Bone marrow (tissue), 2 donors: ENCODE data around the gene PLD3.

Experiments used
- DNase-seq, 2 donors: peaks; one replicate each; lab custom pipeline; 2025; lab: John Stamatoyannopoulos, UW

Gene PLD3

GRCh38 chr19:40348125-40348913 is at the start of gene PLD3, which contains the start of gene C19orf47:
Gene PLD3, plus strand, starts transcription at chr19:40348695. Its CDS starts 17,789 bp downstream, at chr19:40366484.
Gene C19orf47, minus strand, starts transcription at chr19:40348397. Its CDS starts 6,540 bp downstream, at chr19:40341857.
- DNase-seq, result peak; percentile 84 to 98

- no peak for DNase-seq
These were observed 47.8 kb upstream of the PLD3 start for GRCh38 chr19:40300668-40301067.

- no peak for DNase-seq
These were observed 46.1 kb upstream of the PLD3 start for GRCh38 chr19:40302224-40303011.

GRCh38 chr19:40303765-40304164 is 44.7 kb upstream of the PLD3 start:
- no peak for DNase-seq

- DNase-seq, result no peak
These were observed 44.2 kb upstream of the PLD3 start for GRCh38 chr19:40304306-40304705.

GRCh38 chr19:40305403-40305802 is 43.1 kb upstream of the PLD3 start:
- peak in 1 of 2 donors; percentile 55 for DNase-seq

- no peak for DNase-seq
These were observed 38.8 kb upstream of the PLD3 start for GRCh38 chr19:40309666-40310065.

GRCh38 chr19:40312533-40312932 is 36.0 kb upstream of the PLD3 start:
- DNase-seq, result no peak

- DNase-seq, result no peak
These were observed 35.1 kb upstream of the PLD3 start for GRCh38 chr19:40313229-40313983.

- no peak for DNase-seq
These were observed 33.8 kb upstream of the PLD3 start for GRCh38 chr19:40314656-40315055.

GRCh38 chr19:40315812-40316470 is 32.6 kb upstream of the PLD3 start:
- DNase-seq, result no peak

GRCh38 chr19:40317338-40317737 is 31.2 kb upstream of the PLD3 start:
- no peak for DNase-seq

- no peak for DNase-seq
These were observed 27.9 kb upstream of the PLD3 start for GRCh38 chr19:40320558-40320935.

GRCh38 chr19:40321076-40321475 is 27.4 kb upstream of the PLD3 start:
- no peak for DNase-seq

- no peak for DNase-seq
These were observed 26.8 kb upstream of the PLD3 start for GRCh38 chr19:40321566-40322270.

- DNase-seq, result no peak
These were observed 26.3 kb upstream of the PLD3 start for GRCh38 chr19:40322271-40322610.

GRCh38 chr19:40322951-40323615 is 25.4 kb upstream of the PLD3 start:
- DNase-seq, result no peak

GRCh38 chr19:40323705-40324104 is 24.8 kb upstream of the PLD3 start:
- DNase-seq, result no peak

- no peak for DNase-seq
These were observed 22.3 kb upstream of the PLD3 start for GRCh38 chr19:40326201-40326600.

- no peak for DNase-seq
These were observed 17.4 kb upstream of the PLD3 start for GRCh38 chr19:40331052-40331451.

GRCh38 chr19:40332669-40333068 is 15.8 kb upstream of the PLD3 start:
- DNase-seq, result no peak
